Activated CD4-positive, alpha-beta T cell treated with anti-CD3 and anti-CD28 coated beads, Interleukin-2, amount 10 ng/mL, durations not matched to agents 24 days and 14 days (primary cell): ENCODE results near the gene B4GALNT3. TPM values are rescaled to one million over a fixed set of nuclear protein-coding genes. Genes with fewer than 3 reads are reported as not detected.
"Not testable (repeated sequence)": the region's sequence is repeated elsewhere in the genome, so short reads cannot be mapped to it uniquely, and the experiment has no call there.

ENCODE experiments used
- DNase-seq: peaks from one replicate; pipeline ENCODE4 v3.0.0; 2022
- H3K27ac Mint-ChIP-seq: one replicate; pipeline ENCODE4 v1.8.0; 2022; ENCODE audit warnings: mild to moderate bottlenecking, mixed read lengths
- H3K27me3 Mint-ChIP-seq: one replicate; pipeline ENCODE4 v1.8.0; 2022; ENCODE audit warnings: mixed read lengths
- H3K36me3 Mint-ChIP-seq: one replicate; pipeline ENCODE4 v1.8.0; 2022; ENCODE audit warnings: low read depth, mild to moderate bottlenecking, mixed read lengths
- H3K4me1 Mint-ChIP-seq: one replicate; pipeline ENCODE4 v1.8.0; 2021; ENCODE audit warnings: mixed read lengths
- H3K4me3 Mint-ChIP-seq: one replicate; pipeline ENCODE4 v1.8.0; 2022; ENCODE audit warnings: mild to moderate bottlenecking, moderate library complexity, mixed read lengths
- H3K9me3 Mint-ChIP-seq: one replicate; pipeline ENCODE4 v1.8.0; 2021; ENCODE audit warnings: mixed read lengths
- intact Hi-C: fragments of 100-400 bp; cut with micrococcal nuclease; formaldehyde crosslinking; loops from one replicate; pipeline ENCODE4 v1.15.1; 2023
- total RNA-seq: library from RNA; stranded (reverse); gene quantifications from 2 replicates; pipeline ENCODE4 v1.2.3, GENCODE V29; 2022

Gene B4GALNT3
- total RNA-seq: 6.6 TPM in 2 replicates

GRCh38 chr12:459430-460258 is at the start of gene B4GALNT3:
Gene B4GALNT3 (plus strand): TSS chr12:459939. CDS start chr12:460377, 438 bp downstream.
- intact Hi-C loops: no loop called here
- H3K27ac Mint-ChIP-seq: no peak within 1 kb of the TSS
- peak; percentile 82 for DNase-seq
- no peaks in the 10 kb centered on the region for H3K9me3 Mint-ChIP-seq
- H3K27me3 Mint-ChIP-seq: peaks cover 78% of the 10 kb centered on the region
- H3K4me3 Mint-ChIP-seq: peak within 1 kb of the TSS; percentile 87
- H3K4me1 Mint-ChIP-seq: peaks cover 12% of the 10 kb centered on the region
- H3K36me3 Mint-ChIP-seq: peaks cover 2% of the 10 kb centered on the region

- intact Hi-C loops: no loop called here
- no peaks in the 10 kb centered on the region for H3K4me1 Mint-ChIP-seq
- H3K36me3 Mint-ChIP-seq: peaks cover 37% of the 10 kb centered on the region
- no peaks in the 10 kb centered on the region for H3K9me3 Mint-ChIP-seq
- DNase-seq: no peak
- H3K4me3 Mint-ChIP-seq: no peak overlapping the region
- no peaks in the 10 kb centered on the region for H3K27me3 Mint-ChIP-seq
- H3K27ac Mint-ChIP-seq: no peak overlapping the region
Measured at GRCh38 chr12:414859-415258, 44.9 kb upstream of the B4GALNT3 start.

- Mint-ChIP-seq H3K36me3 (peaks cover 30% of the 10 kb centered on the region), H3K4me1 (no peaks in the 10 kb centered on the region), H3K9me3 (no peaks in the 10 kb centered on the region)
Measured at GRCh38 chr12:418432-418831, 41.3 kb upstream of the B4GALNT3 start.

GRCh38 chr12:422526-422925 is 37.2 kb upstream of the B4GALNT3 start:
- Mint-ChIP-seq H3K27me3 (no peaks in the 10 kb centered on the region), H3K9me3 (no peaks in the 10 kb centered on the region), H3K36me3 (peaks cover 14% of the 10 kb centered on the region), H3K4me3 (no peak overlapping the region), H3K4me1 (no peaks in the 10 kb centered on the region), H3K27ac (no peak overlapping the region)
- intact Hi-C loops: no loop called here
- DNase-seq: no peak

More at GRCh38 chr12:418432-418831, 41.3 kb upstream of the B4GALNT3 start:
- Mint-ChIP-seq H3K27ac (no peak overlapping the region), H3K27me3 (no peaks in the 10 kb centered on the region), H3K4me3 (no peak overlapping the region)
- intact Hi-C loops: no loop called here
- no peak for DNase-seq

- H3K4me3 Mint-ChIP-seq, H3K9me3 Mint-ChIP-seq, H3K4me1 Mint-ChIP-seq, intact Hi-C loops, H3K27ac Mint-ChIP-seq, H3K27me3 Mint-ChIP-seq, DNase-seq: not testable (repeated sequence)
- peaks cover 26% of the 10 kb centered on the region for H3K36me3 Mint-ChIP-seq
Measured at GRCh38 chr12:435737-436136, 24.0 kb upstream of the B4GALNT3 start.

- H3K9me3 Mint-ChIP-seq: no peaks in the 10 kb centered on the region
- H3K4me1 Mint-ChIP-seq: no peaks in the 10 kb centered on the region
- no peak overlapping the region for H3K27ac Mint-ChIP-seq
- peaks cover 6% of the 10 kb centered on the region for H3K36me3 Mint-ChIP-seq
- intact Hi-C loops: loop anchor here (2.0 kb wide), 1 partner anchor 104 kb away; no protein-coding TSS in a partner anchor
- peak; percentile 85 for DNase-seq
- no peak overlapping the region for H3K4me3 Mint-ChIP-seq
- no peaks in the 10 kb centered on the region for H3K27me3 Mint-ChIP-seq
Measured at GRCh38 chr12:442235-442884, 17.4 kb upstream of the B4GALNT3 start.

- no peaks in the 10 kb centered on the region for H3K36me3 Mint-ChIP-seq
- DNase-seq: no peak
- H3K27me3 Mint-ChIP-seq: peaks cover 8% of the 10 kb centered on the region
- intact Hi-C loops: no loop called here
- H3K4me3 Mint-ChIP-seq: no peak overlapping the region
- H3K4me1 Mint-ChIP-seq: no peaks in the 10 kb centered on the region
- no peaks in the 10 kb centered on the region for H3K9me3 Mint-ChIP-seq
- H3K27ac Mint-ChIP-seq: no peak overlapping the region
Measured at GRCh38 chr12:447141-447540, 12.6 kb upstream of the B4GALNT3 start.

- Mint-ChIP-seq H3K36me3 (no peaks in the 10 kb centered on the region), H3K4me1 (peaks cover 2% of the 10 kb centered on the region), H3K9me3 (no peaks in the 10 kb centered on the region), H3K4me3 (no peak overlapping the region), H3K27me3 (peaks cover 8% of the 10 kb centered on the region), H3K27ac (no peak overlapping the region)
- intact Hi-C loops: no loop called here
- no peak for DNase-seq
Measured at GRCh38 chr12:449203-449602, 10.5 kb upstream of the B4GALNT3 start.

- Mint-ChIP-seq H3K27ac (no peak overlapping the region), H3K36me3 (no peaks in the 10 kb centered on the region), H3K4me1 (peaks cover 2% of the 10 kb centered on the region), H3K4me3 (no peak overlapping the region), H3K9me3 (no peaks in the 10 kb centered on the region), H3K27me3 (peaks cover 16% of the 10 kb centered on the region)
- intact Hi-C loops: loop anchor here (5.0 kb wide), 1 partner anchor 497 kb away; the partner anchor contains the start of gene RAD52
- DNase-seq: no peak
Measured at GRCh38 chr12:450438-450837, 9.3 kb upstream of the B4GALNT3 start.

GRCh38 chr12:452667-453210 is 7.0 kb upstream of the B4GALNT3 start:
- intact Hi-C loops: loop anchor here (5.0 kb wide), 1 partner anchor 495 kb away; the partner anchor contains the start of gene RAD52
- DNase-seq: peak; percentile 94
- Mint-ChIP-seq H3K36me3 (no peaks in the 10 kb centered on the region), H3K27ac (no peak overlapping the region), H3K9me3 (no peaks in the 10 kb centered on the region), H3K27me3 (peaks cover 38% of the 10 kb centered on the region), H3K4me1 (peaks cover 6% of the 10 kb centered on the region), H3K4me3 (no peak overlapping the region)

- intact Hi-C loops: loop anchor here (2.0 to 5.0 kb wide), 2 partner anchors 92 to 492 kb away; partner anchors contain the start of gene RAD52
- Mint-ChIP-seq H3K27ac (no peak overlapping the region), H3K27me3 (peaks cover 55% of the 10 kb centered on the region), H3K9me3 (no peaks in the 10 kb centered on the region), H3K4me3 (no peak overlapping the region), H3K4me1 (peaks cover 11% of the 10 kb centered on the region), H3K36me3 (no peaks in the 10 kb centered on the region)
- no peak for DNase-seq
Measured at GRCh38 chr12:454833-455232, 4.9 kb upstream of the B4GALNT3 start.

GRCh38 chr12:455821-456220 is 3.9 kb upstream of the B4GALNT3 start:
- Mint-ChIP-seq H3K27ac (no peak overlapping the region), H3K27me3 (peaks cover 52% of the 10 kb centered on the region), H3K36me3 (no peaks in the 10 kb centered on the region), H3K9me3 (no peaks in the 10 kb centered on the region), H3K4me3 (no peak overlapping the region), H3K4me1 (peaks cover 12% of the 10 kb centered on the region)
- no peak for DNase-seq
- intact Hi-C loops: loop anchor here (2.0 kb wide), 1 partner anchor 91 kb away; no protein-coding TSS in a partner anchor

GRCh38 chr12:457676-458075 is 2.1 kb upstream of the B4GALNT3 start:
- H3K27me3 Mint-ChIP-seq: peaks cover 66% of the 10 kb centered on the region
- intact Hi-C loops: no loop called here
- peaks cover 2% of the 10 kb centered on the region for H3K36me3 Mint-ChIP-seq
- no peak overlapping the region for H3K27ac Mint-ChIP-seq
- no peak for DNase-seq
- H3K4me3 Mint-ChIP-seq: no peak overlapping the region
- H3K9me3 Mint-ChIP-seq: no peaks in the 10 kb centered on the region
- H3K4me1 Mint-ChIP-seq: peaks cover 12% of the 10 kb centered on the region

- H3K27ac Mint-ChIP-seq: no peak overlapping the region
- peaks cover 77% of the 10 kb centered on the region for H3K27me3 Mint-ChIP-seq
- no peaks in the 10 kb centered on the region for H3K9me3 Mint-ChIP-seq
- peaks cover 12% of the 10 kb centered on the region for H3K4me1 Mint-ChIP-seq
- peaks cover 2% of the 10 kb centered on the region for H3K36me3 Mint-ChIP-seq
- intact Hi-C loops: no loop called here
- H3K4me3 Mint-ChIP-seq: peak overlapping the region; percentile 72
- no peak for DNase-seq
Measured at GRCh38 chr12:459050-459429, 699 bp upstream of the B4GALNT3 start.
